H1 (cell line): Measurements from ENCODE around the gene RRAD. TPM values are rescaled to one million over a fixed set of nuclear protein-coding genes. Genes with fewer than 3 reads are reported as not detected.

ENCODE experiments used
- CTCF ChIA-PET: fragments of 300-600 bp; sonication (Branson Sonifier 250); formaldehyde crosslinking; loops from one replicate; lab custom pipeline; 2021; ENCODE audit not compliant: partially characterized antibody; lab: Charles Lee
- POLR2A ChIA-PET: fragments of 300-600 bp; sonication (Branson Sonifier 250); formaldehyde crosslinking; loops from one replicate; lab custom pipeline; 2021; ENCODE audit warnings: inconsistent platforms; ENCODE audit not compliant: partially characterized antibody; lab: Charles Lee
- DNase-seq, 2 experiments: peaks; one replicate each; pipeline versions ENCODE4 v3.0.0 to v3.0.0-alpha.2; 2010 to 2022; ENCODE audit warnings: low spot score in 2 of 2, low read depth in 1 of 2, mixed read lengths in 1 of 2
- FAIRE-seq: peaks from 2 replicates; lab custom pipeline; 2011; peaks lifted over from hg19 to GRCh38; lab: Jason Lieb, UNC
- H2AFZ ChIP-seq: 2 replicates; pipeline ENCODE4 v1.8.1; 2012; ENCODE audit warnings: low read length, inconsistent platforms
- H2AK5ac ChIP-seq: 2 replicates; pipeline ENCODE4 v1.6.1; 2013; ENCODE audit warnings: low read depth, low read length
- H2BK120ac ChIP-seq: replicated peaks from 2 replicates; pipeline ENCODE3; 2013; ENCODE audit warnings: low read depth, low read length, inconsistent platforms
- H2BK12ac ChIP-seq: 2 replicates; pipeline ENCODE4 v1.6.1; 2013; ENCODE audit warnings: low read depth, low read length
- H2BK15ac ChIP-seq: 2 replicates; pipeline ENCODE4 v1.6.1; 2013; ENCODE audit warnings: low read length
- H2BK20ac ChIP-seq: 2 replicates; pipeline ENCODE4 v1.6.1; 2013; ENCODE audit warnings: low read length
- H2BK5ac ChIP-seq: 2 replicates; pipeline ENCODE4 v1.6.1; 2013; ENCODE audit warnings: low read depth, low read length
- H3K14ac ChIP-seq: 2 replicates; pipeline ENCODE4 v1.6.1; 2013; ENCODE audit warnings: inconsistent platforms; ENCODE audit not compliant: insufficient read length
- H3K18ac ChIP-seq: 2 replicates; pipeline ENCODE4 v1.6.1; 2013; ENCODE audit warnings: low read length; ENCODE audit errors: extremely low read depth
- H3K23ac ChIP-seq: 2 replicates; pipeline ENCODE4 v1.6.1; 2013; ENCODE audit warnings: inconsistent platforms; ENCODE audit not compliant: insufficient read length
- H3K23me2 ChIP-seq: 2 replicates; pipeline ENCODE4 v1.6.1; 2013; ENCODE audit warnings: low read depth, low read length
- H3K27ac ChIP-seq: 2 replicates; pipeline ENCODE4 v1.6.1; 2011; ENCODE audit warnings: low read depth, low read length, inconsistent platforms
- H3K27me3 ChIP-seq, 4 experiments: replicated peaks in 1 of 4; 1 replicate in 1 of 4; 2 replicates in 3 of 4; pipeline versions ENCODE4 v1.6.1 to v1.8.1; 2011 to 2013; ENCODE audit warnings: low read length in 3 of 4, mild to moderate bottlenecking in 3 of 4, inconsistent platforms in 2 of 4, mixed read lengths in 2 of 4, moderate library complexity in 1 of 4; ENCODE audit not compliant: control insufficient read depth in 3 of 4, insufficient read depth in 3 of 4; ENCODE audit errors: extremely low read depth in 1 of 4
- H3K36me3 ChIP-seq, 4 experiments: 2 replicates each; pipeline versions ENCODE4 v1.6.1 to v1.8.1; 2011 to 2013; ENCODE audit warnings: mild to moderate bottlenecking in 4 of 4, low read length in 3 of 4, moderate library complexity in 2 of 4, control low read depth in 1 of 4, inconsistent platforms in 1 of 4; ENCODE audit not compliant: insufficient read depth in 4 of 4, control insufficient read depth in 2 of 4
- H3K4ac ChIP-seq: replicated peaks from 2 replicates; pipeline ENCODE3; 2013; ENCODE audit warnings: low read length, low read depth, mixed read lengths, inconsistent platforms; ENCODE audit not compliant: insufficient read length
- H3K4me1 ChIP-seq, 4 experiments: replicated peaks in 1 of 4; 1 replicate in 1 of 4; 2 replicates in 3 of 4; pipeline versions ENCODE4 v1.6.1 to v1.8.1; 2011 to 2013; ENCODE audit warnings: low read length in 3 of 4, inconsistent platforms in 2 of 4, mixed read lengths in 1 of 4; ENCODE audit not compliant: insufficient read depth in 4 of 4, control insufficient read depth in 3 of 4
- H3K4me2 ChIP-seq, 2 experiments: 2 replicates each; pipeline versions ENCODE4 v1.6.1 to v1.8.1; 2011 to 2013; ENCODE audit warnings: low read depth in 2 of 2, low read length in 2 of 2, control low read depth in 1 of 2, inconsistent platforms in 1 of 2, mild to moderate bottlenecking in 1 of 2; ENCODE audit not compliant: insufficient read depth in 1 of 2
- H3K4me3 ChIP-seq, 4 experiments: fragments of 200-600, 300-600 bp in 1 of 4; sonication (generic), shearing (Covaris generic), sonication (Bioruptor Twin) in 1 of 4; 2 replicates each; pipeline versions ENCODE4 v1.5.1 to v1.8.1; 2011 to 2016; ENCODE audit warnings: low read length in 4 of 4, low read depth in 3 of 4, control low read depth in 2 of 4, inconsistent platforms in 2 of 4, mild to moderate bottlenecking in 2 of 4, mixed read lengths in 1 of 4, moderate library complexity in 1 of 4; ENCODE audit not compliant: insufficient read depth in 2 of 4; ENCODE audit errors: extremely low read depth in 1 of 4
- H3K56ac ChIP-seq: replicated peaks from 2 replicates; pipeline ENCODE3; 2013; ENCODE audit warnings: low read depth, mild to moderate bottlenecking, mixed read lengths, low read length, inconsistent platforms; ENCODE audit not compliant: insufficient read length
- H3K79me1 ChIP-seq: 2 replicates; pipeline ENCODE4 v1.6.1; 2013; ENCODE audit warnings: low read depth, low read length, control low read depth
- H3K79me2 ChIP-seq, 2 experiments: 2 replicates each; pipeline versions ENCODE4 v1.6.1 to v1.8.1; 2012 to 2013; ENCODE audit warnings: low read length in 2 of 2, mild to moderate bottlenecking in 2 of 2, inconsistent platforms in 1 of 2; ENCODE audit not compliant: insufficient read depth in 2 of 2, control insufficient read depth in 1 of 2
- H3K9ac ChIP-seq, 4 experiments: replicated peaks in 1 of 4; 1 replicate in 1 of 4; 2 replicates in 3 of 4; pipeline versions ENCODE4 v1.6.1 to v1.8.1; 2011 to 2013; ENCODE audit warnings: low read depth in 3 of 4, low read length in 3 of 4, control low read depth in 2 of 4, mild to moderate bottlenecking in 2 of 4, moderate library complexity in 2 of 4, inconsistent platforms in 1 of 4; ENCODE audit errors: extremely low read depth in 1 of 4
- H3K9me3 ChIP-seq, 2 experiments: 2 replicates each; pipeline versions ENCODE4 v1.6.1 to v1.8.1; 2012 to 2013; ENCODE audit warnings: mild to moderate bottlenecking in 2 of 2, moderate library complexity in 2 of 2, control low read depth in 1 of 2, inconsistent platforms in 1 of 2, low read depth in 1 of 2, low read length in 1 of 2, mixed read lengths in 1 of 2; ENCODE audit not compliant: insufficient read depth in 2 of 2
- H4K20me1 ChIP-seq, 2 experiments: replicated peaks in 1 of 2; 2 replicates each; pipeline versions ENCODE3 to v1.8.1; 2011 to 2013; ENCODE audit warnings: inconsistent platforms in 2 of 2, low read length in 2 of 2, mild to moderate bottlenecking in 1 of 2; ENCODE audit not compliant: insufficient read depth in 2 of 2, control insufficient read depth in 1 of 2
- H4K5ac ChIP-seq: 2 replicates; pipeline ENCODE4 v1.6.1; 2013; ENCODE audit warnings: low read length, low read depth, mixed read lengths, inconsistent platforms; ENCODE audit not compliant: insufficient read length
- H4K8ac ChIP-seq: 2 replicates; pipeline ENCODE4 v1.8.0; 2013; ENCODE audit warnings: mild to moderate bottlenecking, moderate library complexity, low read length, inconsistent platforms; ENCODE audit not compliant: insufficient read depth; ENCODE audit errors: extremely low read depth
- H4K91ac ChIP-seq: replicated peaks from 2 replicates; pipeline ENCODE3; 2013; ENCODE audit warnings: low read length, mixed read lengths, inconsistent platforms; ENCODE audit not compliant: insufficient read length
- ASH2L ChIP-seq: fragments of 200-600, 300-600 bp; sonication (generic); IDR thresholded peaks from one replicate; pipeline ENCODE4 v1.7.1; 2017; ENCODE audit warnings: low read length
- CBX8 ChIP-seq: fragments of 300-800, 300-1000 bp; sonication (generic); IDR thresholded peaks from 2 replicates; pipeline ENCODE4 v1.7.1; 2016; ENCODE audit warnings: low read depth, low read length, borderline replicate concordance
- CEBPB ChIP-seq: IDR thresholded peaks from 2 replicates; pipeline ENCODE4 v1.6.1; 2012; ENCODE audit warnings: low read depth, low read length
- CTCF ChIP-seq, 3 experiments: IDR thresholded peaks; 1 replicate in 2 of 3; 2 replicates in 1 of 3; pipeline versions ENCODE4 v1.5.1 to v1.6.1; 2011; ENCODE audit warnings: low read length in 3 of 3, mild to moderate bottlenecking in 3 of 3, inconsistent platforms in 2 of 3, low read depth in 1 of 3, moderate library complexity in 1 of 3; ENCODE audit not compliant: insufficient read depth in 1 of 3; ENCODE audit errors: control extremely low read depth in 1 of 3
- KDM1A ChIP-seq: fragments of 200-600, 300-600 bp; sonication (generic); IDR thresholded peaks from 2 replicates; pipeline ENCODE4 v1.7.1; 2016; ENCODE audit warnings: mild to moderate bottlenecking, low read length, borderline replicate concordance
- PHF8 ChIP-seq: fragments of 200-600 bp; sonication (generic); conservative IDR thresholded peaks from 2 replicates; pipeline ENCODE4 v1.7.1; 2012; ENCODE audit warnings: low read depth, mild to moderate bottlenecking, inconsistent platforms, low read length, moderate library complexity
- POLR2AphosphoS5 ChIP-seq: IDR thresholded peaks from 2 replicates; pipeline ENCODE4 v1.6.1; 2011; ENCODE audit warnings: low read depth, low read length
- RXRA ChIP-seq: IDR thresholded peaks from 2 replicates; pipeline ENCODE4 v1.6.1; 2011; ENCODE audit warnings: low read depth, mild to moderate bottlenecking, low read length, moderate library complexity; ENCODE audit not compliant: insufficient read depth
- SP1 ChIP-seq: IDR thresholded peaks from 2 replicates; pipeline ENCODE4 v1.6.1; 2011; ENCODE audit warnings: low read depth, low read length
- ZNF274 ChIP-seq: IDR thresholded peaks from 2 replicates; pipeline ENCODE4 v1.7.0; 2012; ENCODE audit warnings: low read length, borderline replicate concordance; ENCODE audit errors: extremely low read depth
- WGBS, 2 experiments: shearing (Covaris generic) in 1 of 2; methylation state at CpG; one replicate each; pipeline versions ENCODE4 v1.1.6 to v1.1.7; 2013 to 2015; ENCODE audit warnings: low lambda C conversion rate in 2 of 2, mixed read lengths in 2 of 2, inconsistent platforms in 1 of 2, low coverage in 1 of 2, missing lambda C conversion rate in 1 of 2; ENCODE audit not compliant: insufficient replicate concordance in 2 of 2, insufficient coverage in 1 of 2, insufficient read length in 1 of 2; ENCODE audit errors: extremely low coverage in 1 of 2, missing lambda C conversion rate in 1 of 2; 5-methylcytosine and 5-hydroxymethylcytosine counted together
- polyA plus RNA-seq, 7 experiments: library from polyadenylated mRNA; depleted of rRNA in 3 of 7; stranded (reverse) in 5 of 7; unstranded in 2 of 7; fragments of >200 nt in 5 of 7; fragments of 200-250 nt in 2 of 7; gene quantifications; 1 replicate in 5 of 7; 2 replicates in 1 of 7; 4 replicates in 1 of 7; pipeline versions ENCODE4 v1.2.1 to v1.2.3, GENCODE V29; 2011 to 2013; ENCODE audit warnings: missing spikeins in 2 of 7, mixed read lengths in 2 of 7
- total RNA-seq: library from RNA; stranded (reverse); fragmentation: NEBNext Ultra II Directional; extraction: Animal tissue kit (Norgen Biotek cat#: 25700); gene quantifications from 2 replicates; pipeline ENCODE4 v1.2.1, GENCODE V29; 2021

Gene RRAD
- total and polyA plus RNA-seq, 2 of the 8 experiments (the other 6 are each of a cell fraction or from before 2014, with no cell fraction given): 0.17 TPM; not detected in 1

DNA sequence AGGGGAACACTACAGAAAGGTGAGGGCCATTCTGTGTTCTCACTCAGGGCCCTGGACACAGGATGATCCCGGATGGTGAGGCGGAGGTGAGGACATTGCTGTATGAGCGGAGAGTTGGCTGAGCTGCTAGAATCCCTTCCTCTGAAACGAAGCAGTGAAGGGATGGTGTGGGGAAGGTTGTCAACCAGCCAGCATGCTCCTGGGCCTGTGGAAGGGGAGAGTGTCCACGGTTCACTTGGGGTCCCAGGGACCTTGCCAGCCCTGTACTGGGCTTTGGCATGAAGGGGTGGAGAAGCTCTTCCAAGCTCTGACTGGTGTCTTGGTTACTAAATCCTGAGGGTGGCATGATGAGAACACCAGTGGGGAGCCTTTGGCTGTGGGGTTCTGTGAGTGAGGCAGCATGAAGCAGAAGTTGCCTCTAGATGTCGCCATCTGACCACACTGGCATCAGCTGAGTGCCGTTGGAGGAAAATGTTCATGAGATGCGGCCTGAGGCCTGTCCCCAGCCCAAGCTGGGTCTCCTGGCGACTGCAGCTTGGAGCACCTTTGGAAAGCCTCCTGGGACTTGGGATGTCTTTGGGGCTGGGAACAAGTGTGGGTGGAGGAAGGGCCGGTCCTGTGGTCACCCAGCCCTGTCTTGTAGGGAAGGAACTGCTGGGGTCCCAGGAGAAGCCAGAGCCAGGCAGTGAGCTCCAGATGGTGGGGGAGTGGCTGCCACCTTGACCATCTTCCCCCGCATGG, 30.2 kb downstream of the RRAD start:
- H2BK20ac ChIP-seq: no peak overlapping the region
- H3K27me3 ChIP-seq: no peaks in the 10 kb centered on the region; a peak in 1 of 7 replicates
- H2BK15ac ChIP-seq: no peak overlapping the region
- no peak overlapping the region for H3K14ac ChIP-seq
- POLR2A ChIA-PET: interaction anchor here (0.8 to 2.7 kb wide), 7 partner anchors 9 to 35 kb away, joined by 3 to 7 read pairs (median 4); partner anchors contain the start of gene PDP2
- H4K5ac ChIP-seq: no peak overlapping the region
- H2BK5ac ChIP-seq: no peak overlapping the region
- no peak overlapping the region for H3K4me3 ChIP-seq
- H3K23me2 ChIP-seq: no peaks in the 10 kb centered on the region
- H3K4me2 ChIP-seq: no peak overlapping the region
- H3K23ac ChIP-seq: no peak overlapping the region
- no peak overlapping the region for H3K56ac ChIP-seq
- no peak overlapping the region; the same call in 1 of the 2 replicates for H4K8ac ChIP-seq
- H3K9ac ChIP-seq: no peak overlapping the region
- CTCF ChIA-PET: interaction anchor here (0.8 to 42.0 kb wide), 29 partner anchors 9 to 343 kb away, joined by 3 to 1009 read pairs (median 4); partner anchors contain the start of genes B3GNT9, CDH16, CES3 and CIAO2B
- no peaks in the 10 kb centered on the region for H3K9me3 ChIP-seq
- peaks cover 4 to 9% of the 10 kb centered on the region in 2 experiments for H4K20me1 ChIP-seq
- FAIRE-seq: peak; percentile 57
- no peak overlapping the region for H3K27ac ChIP-seq
- H3K18ac ChIP-seq: no peak overlapping the region; the same call in 1 of the 2 replicates
- no peak overlapping the region for H3K4ac ChIP-seq
- no peak overlapping the region for H2AFZ ChIP-seq
- no peaks in the 10 kb centered on the region for H3K36me3 ChIP-seq
- no peak overlapping the region for H4K91ac ChIP-seq
- H3K79me2 ChIP-seq: no peaks in the 10 kb centered on the region
- no peaks in the 10 kb centered on the region for H3K79me1 ChIP-seq
- peak in 1 of 2 experiments; percentile 72 for DNase-seq
- H2BK120ac ChIP-seq: no peak overlapping the region
- H3K4me1 ChIP-seq: peaks cover 0 to 3% (median 1%) of the 10 kb centered on the region in 4 experiments; a peak in 3 of 7 replicates
- WGBS, 2 experiments: 63% methylated on average over 11 of the region's 11 CpGs; no CpG with 5 or more reads in 1 of the 2 experiments
- no peak overlapping the region for H2AK5ac ChIP-seq
- no peak overlapping the region for H2BK12ac ChIP-seq
- TF ChIP-seq CTCF (IDR thresholded peaks at IDR 0.05; ENCODE audit: control extremely low read depth in 1 of 3, insufficient read depth in 1 of 3, low read depth in 1 of 3, low read length in 3 of 3): peak; percentile 85 to 91 (median 91)
- TF ChIP-seq SP1: no peak
- no peak for TF ChIP-seq ASH2L
- no peak for TF ChIP-seq ZNF274
- TF ChIP-seq POLR2AphosphoS5: no peak
- no peak for TF ChIP-seq CEBPB
- TF ChIP-seq CBX8: no peak
- no peak for TF ChIP-seq KDM1A
- TF ChIP-seq PHF8: no peak
- TF ChIP-seq RXRA: no peak
